GM12878 (cell line): ENCODE data around the gene PIPOX. TPM values are rescaled to one million over a fixed set of nuclear protein-coding genes. Genes with fewer than 3 reads are reported as not detected.

Experiments used
- ATAC-seq: fragments of 200-7000 bp; cut with Tn5 transposase; 3 replicates; pipeline ENCODE4 v1.9.1; 2020; ENCODE audit warnings: mild to moderate bottlenecking, moderate library complexity
- BruUV-seq: library from RNA; stranded (reverse); fragments of 400-500 nt; replicated peaks from 2 replicates; lab custom pipeline; 2021; lab: Mats Ljungman, UMichigan
- CTCF ChIA-PET: fragments of 300-600 bp; sonication (Branson Sonifier 250); formaldehyde crosslinking; extraction: SDS; loops from one replicate; lab custom pipeline; 2021; ENCODE audit warnings: inconsistent platforms; lab: Yijun Ruan, JAX
- POLR2A ChIA-PET: fragments of 350-600 bp; formaldehyde crosslinking; extraction: SDS; loops from one replicate; lab custom pipeline; 2021; ENCODE audit warnings: inconsistent platforms; lab: Charles Lee
- RAD21 ChIA-PET: fragments of 300-600 bp; sonication (Branson Sonifier 250); formaldehyde crosslinking; loops from one replicate; lab custom pipeline; 2023; ENCODE audit warnings: antibody characterized with exemption; ENCODE audit not compliant: unreplicated experiment; lab: Charles Lee
- SMC1A ChIA-PET: fragments of 300-600 bp; sonication (Branson Sonifier 250); formaldehyde crosslinking; loops from one replicate; lab custom pipeline; 2023; ENCODE audit not compliant: unreplicated experiment, uncharacterized antibody; lab: Charles Lee
- DNase-seq: peaks from one replicate; pipeline ENCODE4 v3.0.0-alpha.2; 2011; ENCODE audit warnings: low read depth, low spot score
- FAIRE-seq: peaks from 3 replicates; lab custom pipeline; 2011; peaks lifted over from hg19 to GRCh38; lab: Jason Lieb, UNC
- H2AFZ ChIP-seq: 2 replicates; pipeline ENCODE4 v1.6.0; 2011; ENCODE audit warnings: low read depth, low read length, control low read depth; ENCODE audit not compliant: control insufficient read depth
- H3K27ac ChIP-seq: 2 replicates; pipeline ENCODE4 v1.5.1; 2011; ENCODE audit warnings: control low read depth; ENCODE audit not compliant: control insufficient read depth, insufficient read depth
- H3K27me3 ChIP-seq, 2 experiments: replicated peaks in 1 of 2; 2 replicates each; pipeline versions ENCODE4 v1.6.0 to v1.6.1; 2011; ENCODE audit warnings: low read length in 1 of 2; ENCODE audit not compliant: control insufficient read depth in 2 of 2, insufficient read depth in 2 of 2
- H3K36me3 ChIP-seq, 2 experiments: 2 replicates each; pipeline ENCODE4 v1.5.1; 2011; ENCODE audit warnings: low read length in 1 of 2; ENCODE audit not compliant: control insufficient read depth in 2 of 2, insufficient read depth in 2 of 2
- H3K4me1 ChIP-seq: 2 replicates; pipeline ENCODE4 v1.6.1; 2011; ENCODE audit warnings: mild to moderate bottlenecking, low read length, moderate library complexity, mixed read lengths; ENCODE audit not compliant: control insufficient read depth, insufficient read depth
- H3K4me2 ChIP-seq: 2 replicates; pipeline ENCODE4 v1.6.0; 2011; ENCODE audit warnings: control low read depth; ENCODE audit not compliant: control insufficient read depth, insufficient read depth
- H3K4me3 ChIP-seq: fragments of 200-600 bp; sonication (generic); 2 replicates; pipeline ENCODE4 v1.5.1; 2016
- H3K79me2 ChIP-seq: 2 replicates; pipeline ENCODE4 v1.6.0; 2011; ENCODE audit warnings: low read length; ENCODE audit not compliant: control insufficient read depth, insufficient read depth
- H3K9ac ChIP-seq: 2 replicates; pipeline ENCODE4 v1.8.0; 2011; ENCODE audit warnings: low read length, control low read depth, mixed read lengths; ENCODE audit not compliant: control insufficient read depth, insufficient read depth
- H3K9me3 ChIP-seq: replicated peaks from 3 replicates; pipeline ENCODE4 v1.5.1; 2011; ENCODE audit warnings: mild to moderate bottlenecking, low read length; ENCODE audit not compliant: control insufficient read depth, insufficient read depth
- H4K20me1 ChIP-seq: 2 replicates; pipeline ENCODE4 v1.6.0; 2011; ENCODE audit not compliant: control insufficient read depth, insufficient read depth
- ASH2L ChIP-seq: fragments of 300-600, 200-600 bp; sonication (generic); IDR thresholded peaks from 2 replicates; pipeline ENCODE4 v1.6.1; 2017; ENCODE audit warnings: low read depth, mild to moderate bottlenecking, borderline replicate concordance
- BCL3 ChIP-seq: IDR thresholded peaks from 2 replicates; pipeline ENCODE4 v1.6.1; 2011; ENCODE audit warnings: borderline replicate concordance, low read depth, mild to moderate bottlenecking, moderate library complexity, low read length; ENCODE audit not compliant: insufficient read depth, poor library complexity, severe bottlenecking
- BCLAF1 ChIP-seq: fragments of 450-650 bp; IDR thresholded peaks from 2 replicates; pipeline ENCODE4 v1.6.1; 2017; ENCODE audit warnings: antibody characterized with exemption, mild to moderate bottlenecking, moderate library complexity
- CREM ChIP-seq: IDR thresholded peaks from 2 replicates; pipeline ENCODE4 v1.6.1; 2014; ENCODE audit warnings: antibody characterized with exemption, low read depth
- EP300 ChIP-seq, 2 experiments: fragments of 150-350 bp in 1 of 2; IDR thresholded peaks; 2 replicates each; pipeline ENCODE4 v1.6.1; 2011 to 2012; ENCODE audit warnings: low read depth in 2 of 2, low read length in 2 of 2, borderline replicate concordance in 1 of 2, improper control_type of control experiment in 1 of 2, inconsistent platforms in 1 of 2; ENCODE audit not compliant: control insufficient read depth in 1 of 2
- EZH2 ChIP-seq: IDR thresholded peaks from 2 replicates; pipeline ENCODE4 v1.6.1; 2012; ENCODE audit warnings: low read depth, mild to moderate bottlenecking, control low read depth, inconsistent platforms, low read length, borderline replicate concordance; ENCODE audit not compliant: control insufficient read depth
- FOXM1 ChIP-seq: IDR thresholded peaks from 2 replicates; pipeline ENCODE4 v1.6.1; 2012; ENCODE audit warnings: low read depth, mild to moderate bottlenecking, inconsistent platforms, low read length, moderate library complexity
- MTA3 ChIP-seq: IDR thresholded peaks from 2 replicates; pipeline ENCODE4 v1.6.1; 2012; ENCODE audit warnings: low read length, inconsistent platforms, borderline replicate concordance
- NFXL1 ChIP-seq: fragments of 450-650 bp; IDR thresholded peaks from 2 replicates; pipeline ENCODE4 v1.6.1; 2017; ENCODE audit warnings: antibody characterized with exemption, mild to moderate bottlenecking, borderline replicate concordance
- NR2C1 ChIP-seq: fragments of 450-650 bp; IDR thresholded peaks from 2 replicates; pipeline ENCODE4 v1.6.1; 2017; ENCODE audit warnings: antibody characterized with exemption, mild to moderate bottlenecking, moderate library complexity
- RCOR1 ChIP-seq: conservative IDR thresholded peaks from 2 replicates; pipeline ENCODE4 v1.6.1; 2012; ENCODE audit warnings: low read depth, low read length, improper control_type of control experiment
- SIN3A ChIP-seq: IDR thresholded peaks from 2 replicates; pipeline ENCODE4 v1.6.1; 2012; ENCODE audit warnings: low read depth, low read length, improper control_type of control experiment
- SKIL ChIP-seq: fragments of 450-650 bp; IDR thresholded peaks from 2 replicates; pipeline ENCODE4 v1.6.1; 2017; ENCODE audit warnings: mild to moderate bottlenecking, low read depth, inconsistent platforms; ENCODE audit not compliant: poor library complexity, severe bottlenecking
- SPI1 ChIP-seq: IDR thresholded peaks from 2 replicates; pipeline ENCODE4 v1.6.1; 2011; ENCODE audit warnings: low read depth, mild to moderate bottlenecking, low read length, moderate library complexity, borderline replicate concordance; ENCODE audit not compliant: insufficient read depth
- TCF12 ChIP-seq: IDR thresholded peaks from 2 replicates; pipeline ENCODE4 v1.6.1; 2011; ENCODE audit warnings: low read depth, mild to moderate bottlenecking, low read length
- WRNIP1 ChIP-seq: IDR thresholded peaks from 2 replicates; pipeline ENCODE4 v1.6.1; 2011; ENCODE audit warnings: low read depth, low read length, improper control_type of control experiment, borderline replicate concordance
- YBX1 ChIP-seq: fragments of 450-650 bp; IDR thresholded peaks from 2 replicates; pipeline ENCODE4 v1.6.1; 2016; ENCODE audit warnings: antibody characterized with exemption
- ZBED1 ChIP-seq: IDR thresholded peaks from 2 replicates; pipeline ENCODE4 v1.6.1; 2016; ENCODE audit warnings: borderline replicate concordance
- WGBS: methylation state at CpG from one replicate; pipeline ENCODE4 v1.1.6; 2016; ENCODE audit warnings: low lambda C conversion rate; ENCODE audit not compliant: insufficient replicate concordance, insufficient coverage; ENCODE audit errors: missing lambda C conversion rate; 5-methylcytosine and 5-hydroxymethylcytosine counted together
- in situ Hi-C: fragments of 300-500 bp; cut with MboI; formaldehyde crosslinking; loops from 9 replicates; pipeline ENCODE4 v1.14.3; 2018; ENCODE audit warnings: mixed read lengths
- intact Hi-C: fragments of 100-400 bp; cut with micrococcal nuclease; formaldehyde crosslinking; loops from one replicate; pipeline ENCODE4 v1.14.2; 2022; ENCODE audit not compliant: unreplicated experiment
- polyA plus RNA-seq, 11 experiments: library from polyadenylated mRNA; depleted of rRNA in 4 of 11; unstranded in 6 of 11; stranded (reverse) in 5 of 11; fragments of >200 nt; fragmentation: Nextera tagmentation in 4 of 11; fragmentation: Illumina TruSeq in 1 of 11; extraction: Ambion mirVana in 4 of 11; extraction: Trizol in 1 of 11; gene quantifications; 1 replicate in 1 of 11; 2 replicates in 10 of 11; pipeline versions ENCODE4 v1.2.1 to v1.2.3, GENCODE V29; 2011 to 2016; ENCODE audit warnings: inconsistent platforms in 2 of 11, missing spikeins in 2 of 11, low read depth in 1 of 11
- total RNA-seq, 4 experiments: library from RNA; depleted of rRNA in 3 of 4; stranded (reverse); fragments of >200 nt in 3 of 4; fragmentation: Illumina TruSeq in 1 of 4; extraction: Trizol in 1 of 4; gene quantifications; 2 replicates each; pipeline versions ENCODE4 v1.2.1 to v1.2.3, GENCODE V29; 2013 to 2021

Gene PIPOX
- total and polyA plus RNA-seq, 10 of the 15 experiments (the other 5 are each of a cell fraction or from before 2014, with no cell fraction given) = 0.22 to 1.4 (median 0.56) TPM; not detected in 1

- H3K9ac ChIP-seq = no peak overlapping the region
- FAIRE-seq = no peak
- no peaks in the 10 kb centered on the region for H3K9me3 ChIP-seq
- intact Hi-C loops (no loop called here), in situ Hi-C loops (no loop called here)
- 60% methylated on average over 5 of the region's 6 CpGs for WGBS
- RAD21 ChIA-PET = interaction anchor here (0.7 to 1.1 kb wide), 2 partner anchors 12 to 57 kb away, joined by 3 read pairs; no protein-coding TSS in a partner anchor
- POLR2A ChIA-PET = no interaction called here
- SMC1A ChIA-PET = interaction anchor here (1.6 kb wide), 1 partner anchor 95 kb away, joined by 4 read pairs; no protein-coding TSS in a partner anchor
- H3K36me3 ChIP-seq = no peaks in the 10 kb centered on the region
- no peaks in the 10 kb centered on the region; a peak in 1 of 4 replicates for H3K27me3 ChIP-seq
- DNase-seq = no peak
- no peak overlapping the region for H2AFZ ChIP-seq
- no peak for ATAC-seq
- H4K20me1 ChIP-seq = no peaks in the 10 kb centered on the region
- no TSS peak for BruUV-seq
- H3K4me1 ChIP-seq = no peaks in the 10 kb centered on the region
- no peak overlapping the region for H3K27ac ChIP-seq
- H3K4me3 ChIP-seq = no peak overlapping the region
- no peaks in the 10 kb centered on the region for H3K79me2 ChIP-seq
- no peak overlapping the region for H3K4me2 ChIP-seq
- CTCF ChIA-PET = interaction anchor here (1.0 kb wide), 1 partner anchor 95 kb away, joined by 3 read pairs; no protein-coding TSS in a partner anchor
- TF ChIP-seq RCOR1 (no peak), FOXM1 (no peak), ZBED1 (no peak), EZH2 (no peak), NFXL1 (no peak), BCLAF1 (no peak), SIN3A (no peak), BCL3 (no peak), SKIL (no peak), WRNIP1 (no peak), SPI1 (no peak), YBX1 (no peak), NR2C1 (no peak), TCF12 (no peak), EP300 (IDR thresholded peaks at IDR 0.05; ENCODE audit: borderline replicate concordance in 1 of 2, control insufficient read depth in 1 of 2, low read depth in 2 of 2, low read length in 2 of 2) (no peak), MTA3 (no peak), ASH2L (no peak), CREM (no peak)
Measured at GRCh38 chr17:29060475-29060874, 17.5 kb downstream of the PIPOX start.
